K562 (cell line): ENCODE data around the gene CRACR2B.

Experiments
- SAFB ChIP-seq: fragments of 200-400 bp; formaldehyde crosslinking; IDR thresholded peaks from 2 replicates; pipeline ENCODE4 v1.6.1; 2017; ENCODE audit warnings: low read depth, low read length, borderline replicate concordance
- ZNF592 ChIP-seq: fragments of 450-650 bp; IDR thresholded peaks from 2 replicates; pipeline ENCODE4 v1.6.1; 2017; ENCODE audit warnings: antibody characterized with exemption, mild to moderate bottlenecking

GRCh38 chr11:823441-824291 lies 4.1 kb upstream of the CRACR2B start:
- TF ChIP-seq SAFB (no peak), ZNF592 (no peak)
